Daoy (cell line): ENCODE data around the gene CAMK1D. TPM values are rescaled to one million over a fixed set of nuclear protein-coding genes. Genes with fewer than 3 reads are reported as not detected.
A peak's percentile ranks its signal among the peaks of the same experiment; 100 is the strongest.

Source experiments
- DNase-seq: peaks from one replicate; pipeline ENCODE4 v3.0.0-alpha.2; 2015; ENCODE audit warnings: low read depth
- total RNA-seq: library from RNA; depleted of rRNA; stranded (reverse); fragments of >200 nt; shearing (Covaris generic); gene quantifications from 2 replicates; pipeline ENCODE4 v1.2.3, GENCODE V29; 2014

The CAMK1D gene
- total RNA-seq, 1 experiment from 2014 or later = 6.1 TPM

DNA sequence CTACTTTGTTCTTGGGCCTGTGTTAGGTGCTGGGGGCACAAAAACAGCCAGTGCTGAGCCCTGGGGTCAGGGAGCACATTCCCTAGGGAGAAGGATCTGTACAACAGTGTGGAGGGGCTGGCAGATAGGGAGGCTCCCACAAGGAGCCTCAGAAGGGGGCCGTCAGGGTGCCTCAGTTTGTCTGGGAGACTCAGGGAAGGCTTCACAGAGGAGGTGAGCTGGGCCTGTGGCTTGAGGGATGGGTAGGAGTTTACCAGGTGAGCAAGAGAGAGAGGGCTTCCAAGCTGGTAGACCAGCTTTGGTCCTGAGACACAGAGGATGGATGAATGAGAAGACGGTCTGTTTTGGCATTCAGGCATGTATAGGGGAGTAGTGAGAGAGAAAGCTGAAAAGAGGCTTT, 52.1 kb downstream of the CAMK1D start:
- DNase-seq = no peak

GRCh38 chr10:12403119-12403518, 53.8 kb downstream of the CAMK1D start:
- DNase-seq = no peak

DNA sequence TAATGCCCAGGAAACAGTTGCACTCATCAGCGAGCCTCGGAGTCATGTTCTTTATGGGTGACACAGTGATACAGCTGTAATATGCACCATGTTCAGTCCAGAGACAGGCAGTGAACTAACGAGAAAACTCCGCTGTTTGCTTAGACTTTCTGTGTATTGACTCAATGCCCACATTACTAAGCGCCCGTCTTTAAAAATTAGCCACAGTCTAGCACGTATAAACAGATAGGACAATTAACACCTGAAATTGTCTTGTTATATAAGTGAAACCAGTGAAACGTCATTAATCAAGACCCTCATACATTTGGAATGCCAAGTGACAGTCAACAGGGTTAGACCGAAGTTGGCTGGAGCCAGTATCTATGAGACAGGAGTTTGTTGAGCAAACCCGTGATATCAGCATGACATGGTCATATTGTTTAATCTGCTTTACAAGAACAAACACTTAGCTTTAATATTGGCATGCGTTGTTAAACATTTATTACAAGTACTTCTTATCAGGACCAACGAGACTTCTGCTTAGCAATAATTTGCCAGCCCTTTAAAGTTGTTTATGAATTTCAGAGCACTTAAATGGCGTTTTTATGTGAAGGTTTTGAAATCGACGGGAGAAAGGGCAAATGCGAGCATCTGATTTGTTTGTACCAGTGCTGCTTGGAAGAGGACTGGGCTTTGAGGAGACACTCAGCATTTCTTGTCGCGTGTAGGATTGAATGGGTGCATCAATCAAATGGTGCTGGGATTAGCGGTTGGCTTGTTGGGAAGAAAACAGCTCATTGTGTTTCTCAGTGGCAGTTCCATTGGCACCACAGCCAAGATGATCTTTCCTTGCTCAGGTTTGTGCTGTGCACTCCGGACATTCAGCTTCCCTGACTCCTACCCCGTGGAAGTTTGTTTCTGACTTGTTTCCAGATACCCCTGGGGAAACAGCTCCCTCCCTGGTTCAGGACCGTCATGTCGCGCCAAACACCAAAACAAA, 56.3 kb downstream of the CAMK1D start:
- peak; percentile 56 for DNase-seq

GRCh38 chr10:12406764-12407400, 57.5 kb downstream of the CAMK1D start:
- DNase-seq = no peak

DNA sequence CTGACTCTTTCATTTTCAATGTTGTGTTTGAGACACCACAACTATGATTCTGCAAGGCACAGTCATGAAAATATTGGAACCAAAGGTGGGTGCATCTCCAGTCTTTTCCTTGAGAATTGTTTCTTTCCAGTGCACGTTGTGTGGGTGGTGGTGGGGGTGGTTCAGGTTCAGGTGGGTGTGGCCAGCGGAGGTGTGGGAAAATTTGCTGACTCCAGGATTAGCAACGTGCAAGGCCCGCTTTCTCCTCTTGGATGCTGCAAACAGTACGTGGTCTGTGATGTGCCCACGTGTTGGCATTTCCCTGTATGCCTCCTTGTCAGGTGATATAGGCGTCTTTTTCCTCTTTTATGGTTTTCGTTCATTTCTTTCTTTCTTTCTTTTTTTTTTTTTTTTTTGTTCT, 59.1 kb downstream of the CAMK1D start:
- no peak for DNase-seq

DNA sequence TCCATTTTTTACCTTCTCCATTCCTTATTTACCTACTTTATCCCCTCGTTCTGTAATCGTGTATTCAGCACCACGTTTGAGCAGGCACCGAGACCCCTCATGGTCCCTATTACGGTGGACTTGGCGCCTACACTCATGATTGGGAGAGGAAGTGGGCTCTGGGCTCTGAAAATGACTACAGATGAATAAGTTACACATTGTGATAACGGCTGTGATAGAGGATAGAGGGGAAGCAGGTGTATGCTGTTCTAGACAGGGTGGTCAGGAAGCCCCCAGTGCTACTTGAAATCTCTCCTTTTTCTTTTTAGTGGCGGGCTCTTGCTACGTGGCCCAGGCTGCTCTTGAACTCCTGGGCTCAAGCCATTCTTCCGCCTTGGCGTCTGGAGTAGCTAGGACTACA, 59.8 kb downstream of the CAMK1D start:
- no peak for DNase-seq

DNA sequence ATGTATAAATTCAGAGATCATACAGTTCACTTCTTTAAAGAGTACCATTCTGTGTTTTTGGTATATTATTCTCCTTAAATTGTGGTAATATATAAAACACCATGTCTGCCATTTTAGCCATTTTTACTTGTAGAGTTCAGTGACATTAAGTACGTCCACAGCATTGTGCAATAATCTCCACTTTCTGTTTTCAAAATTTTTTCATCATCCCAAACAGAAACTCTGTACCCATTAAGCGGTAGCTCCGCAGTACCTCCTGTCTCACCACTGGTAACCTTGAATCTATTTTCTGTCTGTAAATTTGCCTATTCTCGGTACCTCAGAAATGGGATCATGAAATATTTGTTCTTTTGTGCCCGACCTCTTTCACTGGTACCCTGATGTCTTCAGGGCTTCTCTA, 60.3 kb downstream of the CAMK1D start:
- no peak for DNase-seq

DNA sequence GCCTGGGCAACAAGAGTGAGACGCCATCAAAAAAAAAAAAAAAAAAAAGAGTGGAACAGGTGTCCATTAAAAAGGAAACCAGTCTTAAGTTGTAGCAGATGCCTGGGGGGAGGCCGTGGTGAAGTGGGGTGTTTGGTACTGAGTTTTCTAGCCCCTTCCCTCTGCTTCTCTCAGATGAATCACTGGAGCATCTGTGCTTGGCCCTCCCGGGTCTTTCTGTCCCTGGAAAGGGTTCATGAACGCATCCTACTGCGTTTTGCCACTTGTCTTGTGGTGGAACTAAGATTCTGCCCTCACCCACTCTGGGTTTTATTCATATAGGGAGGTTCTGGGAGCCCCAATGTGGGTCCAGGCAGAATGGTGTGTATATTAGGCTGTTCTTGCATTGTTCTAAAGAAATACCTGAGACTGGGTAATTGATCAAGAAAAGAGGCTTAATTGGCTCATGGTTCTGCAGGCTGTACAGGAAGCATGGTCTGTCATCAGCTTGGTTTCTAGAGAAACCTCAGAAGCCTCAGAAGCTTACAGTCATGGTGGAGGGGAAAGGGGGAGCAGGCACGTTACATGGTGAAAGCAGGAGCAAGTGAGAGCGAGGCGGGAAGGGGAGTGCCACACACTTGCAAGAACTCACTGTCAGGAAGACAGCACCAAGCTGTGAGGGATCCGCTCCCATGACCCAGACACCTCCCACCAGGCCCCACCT, 63.5 kb downstream of the CAMK1D start:
- no peak for DNase-seq

DNA sequence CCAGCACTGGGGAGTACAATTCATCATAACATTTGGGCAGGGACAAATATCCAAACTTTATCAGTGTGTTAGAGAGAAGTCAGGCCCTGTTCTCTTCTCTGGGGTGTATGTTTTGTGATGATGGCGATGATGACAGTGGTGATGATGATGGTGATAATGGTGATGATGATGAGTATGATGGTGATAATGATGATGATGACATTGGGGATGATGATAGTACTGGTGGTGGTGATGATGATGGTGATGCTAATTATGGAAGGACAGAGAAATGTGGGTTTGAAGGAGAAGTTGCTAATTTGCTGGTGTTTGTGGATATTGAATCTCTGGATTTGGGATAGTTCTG, 64.0 kb downstream of the CAMK1D start:
- no peak for DNase-seq

DNA sequence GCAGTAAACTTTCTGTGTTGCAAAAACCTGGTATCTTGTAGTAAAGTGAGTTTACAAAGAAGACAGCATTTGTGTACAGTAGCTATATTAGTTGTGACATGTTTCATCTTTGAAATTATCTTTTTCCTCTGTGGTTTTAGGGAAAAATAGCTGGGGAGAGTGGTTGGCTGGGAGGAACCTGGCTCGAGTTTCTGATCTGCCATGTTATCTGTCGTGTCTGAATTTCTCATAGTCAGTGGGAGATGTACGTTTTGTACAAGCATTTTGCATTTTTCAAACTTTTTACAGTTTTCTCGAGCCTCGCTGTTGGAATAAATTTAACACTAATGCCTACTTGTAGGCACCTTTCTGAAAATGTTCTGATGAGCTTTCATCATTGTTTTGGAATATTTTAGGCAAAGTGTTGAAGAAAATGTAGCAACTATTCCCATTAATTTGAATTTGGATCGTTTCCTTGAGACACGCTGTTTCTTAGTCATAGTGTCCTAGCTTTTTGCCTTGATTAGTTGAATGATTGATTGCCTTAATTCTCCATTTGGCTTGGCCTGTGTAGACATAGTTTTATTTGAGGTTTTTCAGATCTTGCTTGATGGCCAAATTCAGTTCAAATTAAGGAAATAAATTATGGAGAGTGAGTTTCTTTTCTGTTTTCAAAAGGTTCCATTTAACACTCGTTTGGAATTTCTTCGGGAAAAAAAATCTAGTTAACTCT, 65.1 kb downstream of the CAMK1D start:
- no peak for DNase-seq

DNA sequence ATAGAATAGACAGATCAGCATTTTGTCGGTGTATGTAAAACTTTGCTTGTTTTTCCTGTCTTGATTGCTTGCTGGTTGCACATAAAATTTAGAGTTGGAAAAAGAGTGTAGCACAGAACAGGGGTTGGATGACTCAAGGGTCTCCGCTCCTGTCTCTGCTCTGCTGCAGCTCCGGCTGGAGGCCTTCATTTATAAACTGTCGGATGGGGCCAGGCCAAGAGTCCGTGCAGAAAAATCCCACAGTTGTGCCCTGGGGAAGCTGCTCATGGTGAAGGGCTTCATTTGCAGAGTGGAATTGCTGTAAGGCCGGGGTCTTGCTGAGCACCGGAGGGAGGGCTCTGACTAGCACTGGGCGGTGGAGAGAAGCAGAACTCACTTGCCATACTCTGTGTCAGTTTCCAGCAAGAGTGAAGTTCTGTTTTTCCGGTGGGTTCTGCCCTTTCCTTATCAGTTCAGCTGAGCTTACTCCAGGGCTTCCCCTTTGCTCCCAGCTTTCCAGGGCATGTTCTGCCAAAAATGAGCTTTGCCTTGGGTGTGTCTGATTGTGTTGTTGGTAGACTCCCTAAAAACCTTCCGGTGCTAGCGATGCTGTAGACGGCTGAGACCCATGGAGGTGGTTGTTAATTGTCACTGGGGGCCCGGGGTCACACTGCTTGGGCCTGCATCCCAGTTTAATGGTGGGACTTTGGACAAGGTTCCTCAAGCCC, 67.2 kb downstream of the CAMK1D start:
- no peak for DNase-seq

DNA sequence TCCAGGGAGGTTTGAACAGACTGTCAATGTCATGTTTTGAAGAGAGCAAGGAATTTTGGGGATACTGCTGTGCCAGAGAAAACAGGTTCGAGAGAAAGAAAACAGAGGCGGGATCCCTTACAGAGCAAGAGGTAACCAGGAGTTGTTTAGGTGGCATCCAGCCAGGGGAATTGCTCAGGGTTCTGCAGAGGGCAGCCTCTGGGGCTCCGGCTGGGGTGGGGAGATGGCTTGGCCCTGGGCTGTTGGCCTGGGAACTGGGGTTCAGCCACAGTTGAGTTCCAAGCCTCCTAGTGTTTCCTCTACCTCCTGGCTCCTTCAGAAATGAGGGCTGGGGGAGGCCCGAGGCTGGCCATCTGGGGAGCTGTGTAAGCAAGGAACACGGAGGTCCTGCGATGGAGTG, 68.0 kb downstream of the CAMK1D start:
- peak; percentile 19 for DNase-seq

DNA sequence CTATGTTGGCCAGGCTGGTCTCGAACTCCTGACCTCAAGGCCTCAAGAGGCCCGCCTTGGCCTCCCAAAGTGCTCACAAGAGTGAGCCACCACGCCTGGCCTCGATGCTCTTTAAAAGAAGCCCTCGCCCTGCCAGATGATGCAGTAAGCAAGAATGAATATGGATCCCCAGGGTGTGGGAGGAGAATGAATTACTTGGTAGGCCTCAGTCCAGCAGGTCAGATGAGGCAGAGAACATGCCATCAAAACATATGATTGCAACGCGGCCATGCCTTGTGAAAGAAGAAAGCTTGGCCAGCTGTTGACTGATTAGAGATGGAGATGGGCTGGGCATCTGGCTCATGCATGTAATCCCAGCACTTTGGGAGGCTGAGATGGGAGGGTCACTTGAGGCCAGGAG, 68.7 kb downstream of the CAMK1D start:
- no peak for DNase-seq

GRCh38 chr10:12418725-12419261, 69.4 kb downstream of the CAMK1D start:
- DNase-seq = peak; percentile 58

DNA sequence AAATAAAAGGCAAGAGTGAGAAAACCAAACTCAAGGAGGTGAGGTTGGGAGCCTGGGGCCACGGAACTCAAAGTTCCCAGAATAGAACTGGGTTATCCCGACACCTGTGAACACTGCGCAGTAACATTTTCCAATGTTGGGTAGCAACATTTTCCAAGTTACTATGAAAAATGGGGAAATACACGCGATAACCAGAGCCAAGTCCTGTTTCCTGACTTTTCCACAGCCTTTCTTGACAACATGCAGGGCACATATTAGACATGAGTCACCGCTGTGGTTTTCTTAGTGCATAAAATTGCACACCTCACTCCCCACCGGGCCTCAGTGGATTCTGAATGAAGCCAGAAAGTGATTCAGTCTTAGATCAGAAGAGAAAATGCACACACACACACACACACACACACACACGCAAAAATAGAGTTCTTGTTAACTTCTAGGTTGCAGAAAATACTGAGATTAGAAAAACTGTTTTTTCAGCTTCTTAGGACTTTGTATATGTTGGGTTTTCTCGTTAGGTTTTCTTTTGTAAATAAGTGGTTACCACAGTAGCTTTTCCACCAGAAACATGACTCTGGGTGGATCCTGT, 70.0 kb downstream of the CAMK1D start:
- peak; percentile 90 for DNase-seq

DNA sequence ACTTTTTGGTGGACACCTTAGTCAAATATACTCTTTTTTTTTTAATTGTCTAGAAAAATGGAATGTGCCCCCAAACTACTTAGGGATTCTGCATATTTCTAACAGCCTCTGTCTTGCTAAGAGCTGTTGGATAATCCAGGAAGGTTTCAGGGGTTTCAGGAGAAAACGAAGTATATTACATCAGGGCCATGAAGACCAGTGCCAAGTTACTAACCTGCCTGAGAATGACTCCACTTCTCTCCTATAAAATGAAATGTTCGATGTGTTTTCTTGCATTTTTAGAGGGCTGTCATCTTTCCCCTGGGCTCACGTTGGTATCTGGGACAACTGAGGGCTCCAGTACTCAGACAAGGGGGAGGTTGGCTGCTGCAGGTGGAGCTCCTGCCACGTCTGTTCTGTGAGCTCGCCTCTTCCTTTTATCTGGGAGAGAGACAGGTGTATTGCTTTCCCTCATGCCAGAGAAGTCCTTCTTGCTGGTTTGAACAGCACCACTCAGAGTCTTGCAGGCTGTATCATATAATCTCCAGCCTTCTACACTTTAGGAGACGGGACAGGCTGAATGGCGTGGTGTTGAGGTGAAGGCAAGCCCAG, 71.3 kb downstream of the CAMK1D start:
- DNase-seq = no peak

DNA sequence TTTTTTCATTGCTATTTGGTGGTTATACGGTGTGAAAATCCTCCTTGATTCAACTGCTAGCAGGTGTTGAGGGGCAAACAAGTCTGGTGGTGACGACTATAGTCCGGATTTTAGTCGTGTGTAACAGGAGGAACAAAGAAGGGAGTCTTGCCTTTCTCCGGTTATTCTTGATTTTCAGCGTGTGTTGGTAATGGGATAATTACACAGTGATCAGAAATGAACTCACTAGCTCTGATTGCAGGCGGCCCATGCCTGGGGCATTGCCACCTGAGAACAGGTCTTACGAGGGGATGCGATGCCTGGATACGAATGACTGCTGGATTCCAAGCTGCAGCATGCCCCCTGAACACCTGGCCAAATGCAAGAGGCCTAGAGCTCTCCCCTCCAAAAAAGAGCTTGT, 72.8 kb downstream of the CAMK1D start:
- DNase-seq = no peak

GRCh38 chr10:12423896-12424295, 74.5 kb downstream of the CAMK1D start:
- no peak for DNase-seq

GRCh38 chr10:12427276-12427675, 77.9 kb downstream of the CAMK1D start:
- DNase-seq = no peak

DNA sequence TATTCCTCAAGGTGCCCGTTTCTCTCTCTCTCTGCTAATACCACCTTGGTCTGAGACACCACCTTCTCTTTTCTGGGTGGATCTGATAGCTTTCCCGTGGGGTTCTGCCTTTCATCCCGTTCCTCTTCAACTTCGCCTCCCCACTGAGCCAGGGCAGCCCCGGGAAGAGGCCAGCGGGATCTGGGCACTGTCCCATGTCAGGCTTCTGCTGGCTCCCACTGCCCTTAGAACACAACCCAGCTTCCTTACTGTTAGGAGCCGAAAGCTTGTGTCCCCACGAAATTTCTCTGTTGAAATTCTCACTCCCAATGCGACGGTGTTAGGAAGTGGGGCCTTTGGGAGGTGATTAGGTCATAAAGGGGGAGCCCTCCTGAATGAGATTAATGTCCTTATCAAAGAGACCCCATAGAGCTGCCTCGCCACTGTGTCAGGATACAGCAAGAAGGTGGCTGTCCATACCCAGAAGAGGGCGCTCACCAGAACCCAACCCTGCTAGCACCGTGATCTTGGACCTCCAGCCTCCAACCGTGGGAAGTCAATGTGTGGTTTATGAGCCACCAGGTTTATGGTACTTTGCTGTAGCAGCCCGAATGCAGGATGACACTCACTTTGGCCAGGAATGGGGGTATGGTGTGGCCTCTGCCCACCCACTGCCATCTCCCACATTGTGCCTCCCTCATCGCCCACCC, 79.2 kb downstream of the CAMK1D start:
- no peak for DNase-seq
